ENCODE measurements around the gene FBLN1. TPM values are rescaled to one million over a fixed set of nuclear protein-coding genes. Genes with fewer than 3 reads are reported as not detected.

FBLN1 gene
- total and polyA plus RNA-seq, 2 of the 8 experiments (the other 6 are each of a cell fraction or from before 2014, with no cell fraction given): 159 to 168 TPM

Small RNA genes within 50 kb of the gene (small RNA-seq; reads per million reads assigned to genes)
- not detected for gene RNU6-1161P (ENCODE audit: insufficient read depth)

Other genes starting within 250 kb of the FBLN1 start
- gene UPK3A, start 217.9 kb upstream of the FBLN1 start, total RNA-seq (2021; fragmentation: NEBNext Ultra II Directional; extraction: Animal tissue kit (Norgen Biotek cat#: 25700)): 0.35 TPM in 1 of 2 replicates, not detected in the other
- 1.7 and 2.4 TPM in 2 replicates for gene UPK3A, start 217.9 kb upstream of the FBLN1 start, polyA plus RNA-seq (2011; rRNA removed)
- 18.6 and 21.1 TPM in 2 replicates for gene FAM118A, start 192.9 kb upstream of the FBLN1 start, total RNA-seq (2021; fragmentation: NEBNext Ultra II Directional; extraction: Animal tissue kit (Norgen Biotek cat#: 25700))
- 8.5 and 13.9 TPM in 2 replicates for gene FAM118A, start 192.9 kb upstream of the FBLN1 start, polyA plus RNA-seq (2011; rRNA removed)
- not detected in 2 replicates for gene SMC1B, start 89.3 kb upstream of the FBLN1 start, total RNA-seq (2021; fragmentation: NEBNext Ultra II Directional; extraction: Animal tissue kit (Norgen Biotek cat#: 25700))
- gene SMC1B, start 89.3 kb upstream of the FBLN1 start, polyA plus RNA-seq (2011; rRNA removed): 0.02 TPM in 2 replicates
- gene RIBC2, start 89.2 kb upstream of the FBLN1 start, total RNA-seq (2021; fragmentation: NEBNext Ultra II Directional; extraction: Animal tissue kit (Norgen Biotek cat#: 25700)): 1.8 and 2.1 TPM in 2 replicates
- gene RIBC2, start 89.2 kb upstream of the FBLN1 start, polyA plus RNA-seq (2011; rRNA removed): 0.79 and 0.83 TPM in 2 replicates
- gene ATXN10, start 169.0 kb downstream of the FBLN1 start, total RNA-seq (2021; fragmentation: NEBNext Ultra II Directional; extraction: Animal tissue kit (Norgen Biotek cat#: 25700)): 194 and 210 TPM in 2 replicates
- gene ATXN10, start 169.0 kb downstream of the FBLN1 start, polyA plus RNA-seq (2011; rRNA removed): 62.5 and 134 TPM in 2 replicates

Measured in H1 (cell line).